Fibroblast of skin of back (primary cell): ENCODE measurements around the gene QRFP.

Experiments used
- DNase-seq: peaks from one replicate; pipeline ENCODE4 v3.0.0-alpha.2; 2013

QRFP gene

DNA sequence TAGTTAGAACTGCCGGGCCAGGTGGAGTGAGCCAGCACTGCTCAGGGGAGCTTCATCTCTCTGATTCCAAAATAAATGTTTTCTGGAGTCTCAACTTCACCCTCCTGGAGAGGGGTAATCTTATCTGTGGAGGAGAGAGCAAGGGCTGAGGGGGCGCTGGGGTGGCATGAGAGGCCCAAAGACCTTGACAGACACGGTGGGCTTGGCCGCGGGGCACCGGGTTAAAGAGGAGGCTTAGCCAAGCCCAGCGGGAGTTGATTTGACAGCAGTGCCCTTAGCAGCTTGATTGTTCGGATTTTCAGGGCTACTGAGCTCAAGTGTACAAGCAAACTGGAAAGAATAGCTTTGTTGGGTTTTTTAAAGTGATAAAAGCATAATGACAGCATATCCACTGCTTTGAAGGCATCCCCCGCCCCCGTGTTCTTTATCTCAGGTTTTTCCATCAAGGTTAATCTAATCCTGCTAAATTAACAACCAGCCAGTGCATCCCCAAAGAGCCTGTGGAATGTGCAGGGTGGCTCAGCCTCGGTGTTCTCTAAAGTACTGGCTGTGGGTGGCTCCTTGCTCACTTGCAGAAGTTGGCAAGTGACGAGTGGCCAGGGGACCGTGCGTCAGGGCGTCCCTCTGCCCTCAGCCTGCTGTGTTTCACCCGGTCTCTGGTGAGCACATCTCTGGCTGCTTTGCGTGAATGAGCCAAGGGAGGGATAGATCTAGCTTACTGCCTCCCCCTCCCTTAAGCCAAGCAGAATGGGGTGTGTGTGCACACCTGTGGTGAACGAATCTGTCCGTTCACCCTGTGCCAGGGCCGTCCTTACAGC, 5.5 kb downstream of the QRFP start:
- DNase-seq = no peak

DNA sequence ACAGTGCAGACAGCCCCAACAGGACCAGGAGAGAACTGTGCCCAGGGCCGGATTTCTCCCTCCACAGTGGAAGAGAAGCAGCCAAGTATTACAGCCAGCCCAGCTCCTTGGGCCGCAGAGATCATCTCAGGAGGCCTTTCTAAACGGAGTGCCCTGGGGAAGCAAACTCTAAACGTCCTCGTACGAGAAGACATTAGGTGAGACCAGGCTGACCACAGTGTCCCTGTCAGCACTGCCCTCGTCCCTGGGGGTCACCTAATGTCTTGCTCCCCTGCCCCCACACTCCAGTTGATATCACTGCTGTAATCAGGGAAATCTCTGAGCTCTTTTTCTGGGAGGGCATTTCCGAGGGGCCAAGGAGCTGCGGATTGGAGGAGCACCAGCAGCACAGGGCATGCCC, 6.5 kb downstream of the QRFP start:
- DNase-seq = no peak

DNA sequence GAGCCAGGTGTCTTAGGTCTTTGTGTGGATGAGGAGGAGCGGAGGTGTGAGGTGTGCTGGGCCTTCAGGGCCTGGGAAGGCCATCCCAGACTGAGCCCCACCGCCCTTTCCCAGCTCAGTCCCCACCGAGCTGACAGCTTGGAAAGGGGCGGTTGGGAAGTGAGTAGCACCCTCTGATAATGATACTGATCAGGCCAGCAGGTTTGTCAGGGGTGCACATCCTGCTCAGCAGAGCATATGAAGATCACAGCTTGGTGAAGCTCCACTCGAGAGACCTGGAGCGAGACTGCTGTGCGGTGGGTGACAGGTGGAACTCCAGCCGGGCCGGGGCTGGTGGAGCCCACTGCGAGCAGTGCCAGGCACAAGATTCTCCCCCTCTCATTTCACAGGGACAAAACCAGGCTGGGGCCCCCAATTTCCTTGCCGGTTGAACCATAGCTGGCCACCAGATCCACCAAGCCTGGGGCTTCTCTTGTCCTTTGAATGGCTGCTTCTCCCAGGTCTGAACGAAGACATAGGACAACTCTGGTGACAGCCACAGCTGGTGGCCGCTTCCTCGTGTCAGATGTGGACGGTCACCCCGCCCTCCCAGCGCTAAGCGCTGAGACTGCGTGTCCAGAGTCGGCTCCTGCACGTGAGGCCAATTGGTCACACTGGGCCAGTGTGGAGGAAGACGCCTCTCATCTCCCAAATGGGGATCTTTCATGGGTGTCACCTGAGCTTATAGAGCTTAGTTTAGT, 8.3 kb downstream of the QRFP start:
- DNase-seq = no peak

DNA sequence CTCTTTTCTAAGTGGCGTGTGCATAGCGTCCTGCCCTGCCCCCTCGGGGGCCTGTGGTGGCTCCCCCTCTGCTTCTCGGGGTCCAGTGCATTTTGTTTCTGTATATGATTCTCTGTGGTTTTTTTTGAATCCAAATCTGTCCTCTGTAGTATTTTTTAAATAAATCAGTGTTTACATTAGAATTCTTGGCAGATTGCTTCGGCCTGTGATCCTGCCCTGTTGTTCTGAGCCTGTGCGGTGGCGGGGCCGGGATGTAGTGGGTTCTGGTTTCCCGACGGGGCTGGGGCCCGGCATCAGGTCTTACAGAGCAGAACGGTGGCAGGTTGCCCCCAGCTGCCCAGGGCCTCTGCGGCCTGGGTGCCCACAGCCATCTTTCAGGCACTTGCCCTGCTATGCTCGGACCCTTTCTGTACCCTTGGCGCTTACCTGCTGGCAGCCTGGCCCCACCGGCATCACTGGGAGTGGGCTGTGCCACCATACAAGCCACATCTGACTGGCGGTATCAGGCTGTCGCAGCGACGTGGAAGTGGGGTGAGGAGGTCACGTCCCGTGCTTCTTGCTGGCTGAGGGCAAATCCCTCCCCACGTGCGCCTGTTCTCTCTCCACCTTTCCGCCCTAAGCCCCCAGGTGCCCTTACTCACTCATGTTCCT, 9.0 kb downstream of the QRFP start:
- no peak for DNase-seq

DNA sequence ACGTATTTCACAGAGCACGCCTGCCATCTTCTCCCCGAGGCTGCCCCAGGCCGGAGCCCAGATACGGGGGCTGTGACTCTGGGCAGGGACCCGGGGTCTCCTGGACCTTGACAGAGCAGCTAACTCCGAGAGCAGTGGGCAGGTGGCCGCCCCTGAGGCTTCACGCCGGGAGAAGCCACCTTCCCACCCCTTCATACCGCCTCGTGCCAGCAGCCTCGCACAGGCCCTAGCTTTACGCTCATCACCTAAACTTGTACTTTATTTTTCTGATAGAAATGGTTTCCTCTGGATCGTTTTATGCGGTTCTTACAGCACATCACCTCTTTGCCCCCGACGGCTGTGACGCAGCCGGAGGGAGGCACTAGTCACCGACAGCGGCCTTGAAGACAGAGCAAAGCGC, 9.6 kb downstream of the QRFP start:
- DNase-seq = no peak

DNA sequence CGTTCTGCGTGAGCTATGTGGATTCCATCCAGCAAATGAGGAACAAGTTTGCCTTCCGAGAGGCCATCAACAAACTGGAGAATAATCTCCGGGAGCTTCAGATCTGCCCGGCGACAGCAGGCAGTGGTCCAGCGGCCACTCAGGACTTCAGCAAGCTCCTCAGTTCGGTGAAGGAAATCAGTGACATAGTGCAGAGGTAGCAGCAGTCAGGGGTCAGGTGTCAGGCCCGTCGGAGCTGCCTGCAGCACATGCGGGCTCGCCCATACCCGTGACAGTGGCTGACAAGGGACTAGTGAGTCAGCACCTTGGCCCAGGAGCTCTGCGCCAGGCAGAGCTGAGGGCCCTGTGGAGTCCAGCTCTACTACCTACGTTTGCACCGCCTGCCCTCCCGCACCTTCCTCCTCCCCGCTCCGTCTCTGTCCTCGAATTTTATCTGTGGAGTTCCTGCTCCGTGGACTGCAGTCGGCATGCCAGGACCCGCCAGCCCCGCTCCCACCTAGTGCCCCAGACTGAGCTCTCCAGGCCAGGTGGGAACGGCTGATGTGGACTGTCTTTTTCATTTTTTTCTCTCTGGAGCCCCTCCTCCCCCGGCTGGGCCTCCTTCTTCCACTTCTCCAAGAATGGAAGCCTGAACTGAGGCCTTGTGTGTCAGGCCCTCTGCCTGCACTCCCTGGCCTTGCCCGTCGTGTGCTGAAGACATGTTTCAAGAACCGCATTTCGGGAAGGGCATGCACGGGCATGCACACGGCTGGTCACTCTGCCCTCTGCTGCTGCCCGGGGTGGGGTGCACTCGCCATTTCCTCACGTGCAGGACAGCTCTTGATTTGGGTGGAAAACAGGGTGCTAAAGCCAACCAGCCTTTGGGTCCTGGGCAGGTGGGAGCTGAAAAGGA, 10.9 kb downstream of the QRFP start:
- DNase-seq = no peak

DNA sequence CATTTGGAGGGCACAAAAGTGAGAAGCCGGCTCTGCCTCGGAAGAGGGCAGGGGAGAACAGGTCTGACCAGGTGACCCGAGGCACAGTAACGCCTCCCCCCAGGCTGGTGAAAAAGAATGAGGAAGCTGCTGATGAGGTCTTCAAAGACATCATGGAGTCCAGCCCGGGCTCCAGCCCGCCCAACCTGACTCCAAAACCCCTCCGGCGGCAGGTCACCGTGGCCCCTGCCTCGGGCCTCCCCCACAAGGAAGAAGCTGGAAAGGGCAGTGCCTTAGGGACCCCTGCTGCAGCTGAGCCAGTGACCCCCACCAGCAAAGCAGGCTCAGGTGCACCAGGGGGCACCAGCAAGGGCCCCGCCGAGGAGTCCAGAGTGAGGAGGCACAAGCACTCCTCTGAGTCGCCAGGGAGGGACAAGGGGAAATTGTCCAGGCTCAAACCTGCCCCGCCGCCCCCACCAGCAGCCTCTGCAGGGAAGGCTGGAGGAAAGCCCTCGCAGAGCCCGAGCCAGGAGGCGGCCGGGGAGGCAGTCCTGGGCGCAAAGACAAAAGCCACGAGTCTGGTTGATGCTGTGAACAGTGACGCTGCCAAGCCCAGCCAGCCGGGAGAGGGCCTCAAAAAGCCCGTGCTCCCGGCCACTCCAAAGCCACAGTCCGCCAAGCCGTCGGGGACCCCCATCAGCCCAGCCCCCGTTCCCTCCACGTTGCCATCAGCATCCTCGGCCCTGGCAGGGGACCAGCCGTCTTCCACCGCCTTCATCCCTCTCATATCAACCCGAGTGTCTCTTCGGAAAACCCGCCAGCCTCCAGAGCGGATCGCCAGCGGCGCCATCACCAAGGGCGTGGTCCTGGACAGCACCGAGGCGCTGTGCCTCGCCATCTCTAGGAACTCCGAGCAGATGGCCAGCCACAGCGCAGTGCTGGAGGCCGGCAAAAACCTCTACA, 11.8 kb downstream of the QRFP start:
- DNase-seq = no peak

DNA sequence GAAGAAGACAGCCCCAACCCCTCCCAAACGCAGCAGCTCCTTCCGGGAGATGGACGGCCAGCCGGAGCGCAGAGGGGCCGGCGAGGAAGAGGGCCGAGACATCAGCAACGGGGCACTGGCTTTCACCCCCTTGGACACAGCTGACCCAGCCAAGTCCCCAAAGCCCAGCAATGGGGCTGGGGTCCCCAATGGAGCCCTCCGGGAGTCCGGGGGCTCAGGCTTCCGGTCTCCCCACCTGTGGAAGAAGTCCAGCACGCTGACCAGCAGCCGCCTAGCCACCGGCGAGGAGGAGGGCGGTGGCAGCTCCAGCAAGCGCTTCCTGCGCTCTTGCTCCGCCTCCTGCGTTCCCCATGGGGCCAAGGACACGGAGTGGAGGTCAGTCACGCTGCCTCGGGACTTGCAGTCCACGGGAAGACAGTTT, 12.5 kb downstream of the QRFP start:
- DNase-seq = no peak

DNA sequence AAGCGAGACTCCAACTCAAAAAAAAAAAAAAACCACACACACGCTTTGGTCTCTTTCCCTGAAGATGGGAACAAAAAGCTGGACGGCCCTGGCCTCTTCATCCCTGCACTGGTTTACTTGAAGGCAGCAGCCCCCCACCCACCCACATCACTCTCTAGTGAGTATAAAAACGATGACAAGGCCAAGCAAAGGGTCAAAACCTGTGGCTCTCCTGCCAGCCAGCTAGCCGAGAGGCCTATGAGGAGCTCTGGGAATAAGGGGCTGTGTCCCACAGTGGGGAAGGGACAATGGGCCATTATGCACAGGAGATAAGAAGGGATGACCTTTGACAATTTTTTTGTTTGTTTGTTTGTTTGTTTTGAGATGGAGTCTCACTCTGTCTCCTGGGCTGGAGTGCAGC, 13.1 kb downstream of the QRFP start:
- DNase-seq = no peak

DNA sequence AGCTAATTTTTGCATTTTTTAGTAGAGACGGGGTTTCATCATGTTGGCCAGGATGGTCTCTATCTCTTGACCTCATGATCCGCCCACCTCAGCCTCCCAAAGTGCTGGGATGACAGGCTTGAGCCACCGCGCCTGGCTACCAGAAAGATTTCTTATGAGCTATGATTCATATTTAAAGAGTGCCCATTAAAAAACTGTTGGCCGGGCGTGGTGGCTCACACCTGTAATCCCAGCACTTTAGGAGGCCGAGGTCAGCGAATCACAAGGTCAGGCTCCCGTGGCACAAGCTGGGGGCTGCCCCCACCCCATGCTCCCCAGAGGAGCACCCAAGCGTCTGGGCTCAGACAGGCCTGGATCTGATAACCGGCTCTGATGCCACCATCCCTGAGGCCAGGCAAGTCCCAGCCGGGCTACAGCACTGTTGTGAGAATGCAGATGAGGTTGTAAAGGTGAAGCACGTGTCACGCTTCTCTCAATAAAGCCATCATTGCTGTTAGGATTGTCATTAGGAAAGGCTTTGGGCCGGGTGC, 13.9 kb downstream of the QRFP start:
- no peak for DNase-seq

DNA sequence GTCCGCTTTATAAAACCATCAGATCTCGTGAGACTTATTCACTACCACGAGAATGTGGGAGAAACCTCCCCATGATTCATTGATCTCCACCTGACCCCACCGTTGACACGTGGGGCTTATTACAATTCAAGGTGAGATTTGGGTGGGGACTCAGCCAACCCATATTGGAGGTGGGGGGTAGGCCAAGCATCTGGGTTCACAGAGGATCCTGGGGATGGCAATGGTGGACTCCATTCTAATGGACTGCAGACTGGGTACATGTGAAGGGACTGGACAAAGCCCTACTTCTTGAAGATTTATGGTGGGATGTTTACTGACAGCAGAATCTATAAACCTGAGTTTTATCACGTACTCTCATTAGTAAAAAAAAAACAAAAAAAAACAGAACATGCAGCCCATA, 15.1 kb downstream of the QRFP start:
- no peak for DNase-seq

DNA sequence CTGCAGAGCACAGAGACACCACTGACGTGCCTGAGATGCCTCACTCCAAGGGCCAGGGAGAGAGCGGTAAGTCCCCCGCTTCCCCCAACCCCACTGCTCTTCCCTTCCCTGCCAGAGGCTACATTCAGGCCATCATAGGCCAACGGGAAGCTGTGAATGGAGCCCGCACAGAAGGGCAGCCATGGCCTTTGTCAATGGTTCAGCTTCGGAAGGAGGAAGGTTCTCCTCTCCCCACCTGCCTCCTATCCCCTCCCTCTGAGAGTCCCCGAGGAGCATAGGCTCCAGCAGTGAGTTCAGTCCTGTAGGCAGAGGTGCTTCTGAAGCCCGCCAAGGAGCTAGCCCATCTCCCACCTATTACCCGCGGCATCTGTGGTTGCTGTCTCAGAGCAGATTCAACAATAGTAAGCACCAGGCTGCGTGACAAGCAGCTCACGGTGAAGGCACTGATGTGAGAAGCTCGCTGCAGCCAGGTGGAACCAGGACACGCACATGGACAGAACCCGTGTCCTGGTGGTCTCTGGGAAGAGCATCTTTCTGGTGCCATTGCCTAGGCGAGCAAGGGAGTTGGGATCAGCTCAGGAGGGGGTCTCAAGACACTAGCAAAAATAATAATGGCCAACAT, 15.9 kb downstream of the QRFP start:
- DNase-seq = no peak

DNA sequence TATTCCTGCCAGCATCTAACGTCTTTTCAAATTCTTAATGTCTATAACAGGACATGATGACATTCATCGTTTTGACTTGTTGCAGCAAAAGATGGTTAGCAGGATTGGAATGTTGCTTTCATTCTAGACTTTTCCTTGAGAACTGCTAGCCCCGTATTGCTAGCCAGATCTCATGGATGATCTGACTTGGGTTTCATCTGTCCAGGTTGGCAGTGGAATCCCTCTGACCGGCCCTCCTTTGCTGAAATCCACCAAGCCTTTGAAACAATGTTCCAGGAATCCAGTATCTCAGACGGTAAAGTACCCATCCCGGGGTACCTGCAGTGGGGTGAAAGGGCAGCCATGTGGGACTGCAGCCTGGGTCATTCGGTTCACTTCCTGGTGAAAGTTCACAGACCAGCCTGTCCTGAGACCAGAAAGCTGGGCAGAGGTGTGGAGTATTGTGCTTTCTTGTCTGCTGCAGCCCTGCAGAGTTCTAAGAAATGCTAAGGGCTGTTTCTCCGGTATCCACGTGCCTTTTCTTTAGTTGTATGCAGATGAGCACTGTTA, 16.7 kb downstream of the QRFP start:
- no peak for DNase-seq

DNA sequence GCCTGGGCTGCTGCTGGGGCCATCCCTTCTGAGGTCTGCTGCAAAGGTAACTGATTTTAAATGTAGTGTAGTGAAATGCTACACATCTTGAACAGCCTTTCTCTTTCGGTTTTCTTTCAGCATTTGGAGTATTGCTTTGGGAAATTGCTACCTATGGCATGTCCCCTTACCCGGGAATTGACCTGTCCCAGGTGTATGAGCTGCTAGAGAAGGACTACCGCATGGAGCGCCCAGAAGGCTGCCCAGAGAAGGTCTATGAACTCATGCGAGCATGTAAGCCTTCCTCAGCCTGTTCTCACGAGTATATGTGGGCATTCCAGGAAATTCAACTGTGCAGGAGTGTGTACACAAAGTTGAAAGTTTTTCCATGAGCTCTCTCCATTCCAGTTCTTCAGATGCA, 18.3 kb downstream of the QRFP start:
- no peak for DNase-seq

DNA sequence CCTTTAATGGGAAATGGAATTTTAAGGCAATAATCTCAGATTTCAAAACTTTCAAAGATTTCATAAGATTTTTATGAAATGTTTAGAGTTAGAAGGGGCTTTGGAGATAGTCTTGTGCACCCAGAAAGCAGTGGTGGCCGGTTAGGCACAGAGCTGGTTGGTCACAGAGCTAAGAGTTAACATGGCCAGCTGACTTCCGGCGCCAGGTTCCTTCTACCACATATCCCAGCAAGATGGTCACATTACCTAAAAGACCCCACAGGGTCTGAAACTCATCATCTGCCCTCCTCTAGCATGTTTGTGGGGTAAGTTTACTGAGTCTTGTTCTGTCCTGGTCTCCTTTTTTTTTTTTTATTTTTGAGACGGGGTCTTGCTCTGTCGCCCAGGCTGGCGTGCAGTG, 19.3 kb downstream of the QRFP start:
- DNase-seq = no peak

DNA sequence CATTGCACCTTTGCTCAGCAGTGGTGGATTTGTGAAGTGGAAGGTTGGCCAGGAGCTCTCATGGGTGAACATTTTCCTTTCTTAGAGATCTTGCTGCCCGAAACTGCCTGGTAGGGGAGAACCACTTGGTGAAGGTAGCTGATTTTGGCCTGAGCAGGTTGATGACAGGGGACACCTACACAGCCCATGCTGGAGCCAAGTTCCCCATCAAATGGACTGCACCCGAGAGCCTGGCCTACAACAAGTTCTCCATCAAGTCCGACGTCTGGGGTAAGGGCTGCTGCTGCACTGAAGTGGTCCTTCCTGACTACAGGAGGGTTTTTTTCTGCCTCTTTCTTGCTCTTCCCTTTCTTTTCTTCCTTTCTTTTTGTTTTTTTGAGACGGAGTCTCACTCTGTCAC, 21.8 kb downstream of the QRFP start:
- DNase-seq = no peak

DNA sequence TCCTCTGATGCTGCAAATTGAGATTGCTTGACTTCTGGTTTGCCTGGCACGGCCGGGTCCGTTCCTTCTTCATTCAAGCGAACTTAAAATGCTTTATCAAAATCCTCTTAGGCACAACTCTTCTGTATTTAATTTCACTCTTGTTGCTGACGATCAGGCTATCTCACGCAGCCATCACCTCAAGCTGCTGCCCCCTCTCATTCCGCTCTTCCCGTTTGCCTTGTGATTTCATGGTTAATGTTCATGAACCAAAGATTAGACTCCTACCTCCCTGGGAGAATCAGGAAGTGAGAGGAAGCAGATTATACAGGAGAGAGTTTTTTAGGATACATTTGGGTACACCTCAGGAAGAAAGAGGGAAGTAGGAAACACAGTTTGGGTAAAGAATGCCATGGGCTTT, 22.6 kb downstream of the QRFP start:
- DNase-seq = no peak

DNA sequence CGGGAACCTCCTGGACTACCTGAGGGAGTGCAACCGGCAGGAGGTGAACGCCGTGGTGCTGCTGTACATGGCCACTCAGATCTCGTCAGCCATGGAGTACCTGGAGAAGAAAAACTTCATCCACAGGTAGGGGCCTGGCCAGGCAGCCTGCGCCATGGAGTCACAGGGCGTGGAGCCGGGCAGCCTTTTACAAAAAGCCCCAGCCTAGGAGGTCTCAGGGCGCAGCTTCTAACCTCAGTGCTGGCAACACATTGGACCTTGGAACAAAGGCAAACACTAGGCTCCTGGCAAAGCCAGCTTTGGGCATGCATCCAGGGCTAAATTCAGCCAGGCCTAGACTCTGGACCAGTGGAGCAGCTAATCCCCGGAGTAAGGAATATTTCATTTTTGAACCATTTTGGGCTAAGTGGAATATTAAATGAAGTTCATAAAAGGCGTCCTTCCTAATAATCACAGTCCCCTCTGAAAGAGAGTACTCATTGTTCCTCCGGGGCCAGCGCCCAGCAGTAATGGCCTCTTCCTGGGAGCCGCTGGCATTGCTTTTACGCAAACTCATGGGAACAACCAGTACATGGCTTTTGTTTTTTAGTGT, 23.6 kb downstream of the QRFP start:
- DNase-seq = no peak

DNA sequence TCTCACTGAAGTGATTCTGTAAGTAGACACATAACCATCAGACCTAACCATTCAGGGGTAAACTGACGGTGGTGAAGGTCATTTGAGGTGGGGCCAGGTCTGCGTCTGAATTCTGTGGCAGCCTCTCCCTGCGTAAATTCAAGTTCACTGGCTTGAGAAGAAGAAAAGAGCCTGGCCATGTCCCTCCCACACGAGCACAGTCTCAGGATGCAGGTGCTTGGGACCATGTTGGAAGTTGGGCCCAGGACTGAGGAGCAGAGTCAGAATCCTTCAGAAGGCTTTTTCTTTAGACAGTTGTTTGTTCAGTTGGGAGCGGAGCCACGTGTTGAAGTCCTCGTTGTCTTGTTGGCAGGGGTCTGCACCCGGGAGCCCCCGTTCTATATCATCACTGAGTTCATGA, 24.1 kb downstream of the QRFP start:
- no peak for DNase-seq

DNA sequence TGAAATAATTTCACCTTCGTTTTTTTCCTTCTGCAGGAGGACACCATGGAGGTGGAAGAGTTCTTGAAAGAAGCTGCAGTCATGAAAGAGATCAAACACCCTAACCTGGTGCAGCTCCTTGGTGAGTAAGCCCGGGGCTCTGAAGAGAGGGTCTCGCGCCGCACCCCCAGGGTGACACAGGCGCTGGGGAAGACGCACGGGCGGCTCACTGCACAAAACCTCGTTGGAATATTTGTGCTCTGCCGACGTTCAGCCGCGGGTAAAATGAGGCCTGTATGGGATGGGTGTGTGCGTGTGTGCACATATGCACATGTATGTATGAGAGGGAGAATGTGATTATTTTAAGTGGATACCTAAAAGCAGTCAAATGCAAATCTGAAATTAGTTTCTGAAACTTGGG, 24.5 kb downstream of the QRFP start:
- DNase-seq = no peak
